Keratinocyte (primary cell): ENCODE results near the gene PLCG2. TPM values are rescaled to one million over a fixed set of nuclear protein-coding genes. Genes with fewer than 3 reads are reported as not detected.

Experiments
- DNase-seq: peaks from one replicate; pipeline ENCODE4 v3.0.0-alpha.2; 2011; ENCODE audit warnings: low read depth, missing footprints, low spot score
- FAIRE-seq: peaks from 2 replicates; lab custom pipeline; 2011; peaks lifted over from hg19 to GRCh38; lab: Jason Lieb, UNC
- H2AFZ ChIP-seq: 2 replicates; pipeline ENCODE4 v1.6.0; 2012; ENCODE audit warnings: low read length, control low read depth, inconsistent platforms; ENCODE audit not compliant: control insufficient read depth
- H3K27ac ChIP-seq: 2 replicates; pipeline ENCODE4 v1.5.1; 2011; ENCODE audit warnings: low read length; ENCODE audit not compliant: control insufficient read depth, insufficient read depth
- H3K27me3 ChIP-seq: 3 replicates; pipeline ENCODE4 v1.6.0; 2011; ENCODE audit warnings: low read length; ENCODE audit not compliant: control insufficient read depth, insufficient read depth; ENCODE audit errors: extremely low read depth
- H3K36me3 ChIP-seq, 2 experiments: 2 replicates in 1 of 2; 3 replicates in 1 of 2; pipeline ENCODE4 v1.5.1; 2011; ENCODE audit warnings: low read length in 2 of 2, mild to moderate bottlenecking in 1 of 2; ENCODE audit not compliant: control insufficient read depth in 2 of 2, insufficient read depth in 2 of 2; ENCODE audit errors: extremely low read depth in 1 of 2
- H3K4me1 ChIP-seq: 3 replicates; pipeline ENCODE4 v1.5.1; 2011; ENCODE audit warnings: low read length; ENCODE audit not compliant: control insufficient read depth, insufficient read depth; ENCODE audit errors: extremely low read depth
- H3K4me2 ChIP-seq: 3 replicates; pipeline ENCODE4 v1.6.0; 2011; ENCODE audit warnings: low read depth, low read length; ENCODE audit not compliant: control insufficient read depth, insufficient read depth; ENCODE audit errors: extremely low read depth
- H3K4me3 ChIP-seq, 3 experiments: fragments of 200-600 bp in 1 of 3; sonication (generic) in 1 of 3; 2 replicates in 2 of 3; 3 replicates in 1 of 3; pipeline ENCODE4 v1.5.1; 2011 to 2016; ENCODE audit warnings: low read length in 3 of 3, mild to moderate bottlenecking in 3 of 3, control low read depth in 2 of 3, inconsistent platforms in 1 of 3, low read depth in 1 of 3, mixed read lengths in 1 of 3, mixed run types in 1 of 3, moderate library complexity in 1 of 3; ENCODE audit not compliant: control insufficient read depth in 2 of 3, insufficient read depth in 2 of 3; ENCODE audit errors: extremely low read depth in 1 of 3
- H3K79me2 ChIP-seq: 2 replicates; pipeline ENCODE4 v1.6.0; 2012; ENCODE audit warnings: low read length; ENCODE audit not compliant: control insufficient read depth, insufficient read depth
- H3K9ac ChIP-seq: 3 replicates; pipeline ENCODE4 v1.6.0; 2011; ENCODE audit warnings: low read length; ENCODE audit not compliant: control insufficient read depth, insufficient read depth; ENCODE audit errors: extremely low read depth
- H3K9me1 ChIP-seq: 3 replicates; pipeline ENCODE4 v1.6.0; 2011; ENCODE audit warnings: low read length; ENCODE audit not compliant: control insufficient read depth, insufficient read depth; ENCODE audit errors: extremely low read depth
- H3K9me3 ChIP-seq: 2 replicates; pipeline ENCODE4 v1.5.1; 2012; ENCODE audit warnings: low read depth, low read length; ENCODE audit not compliant: control insufficient read depth
- H4K20me1 ChIP-seq: 3 replicates; pipeline ENCODE4 v1.6.0; 2011; ENCODE audit warnings: low read length; ENCODE audit not compliant: control insufficient read depth, insufficient read depth; ENCODE audit errors: extremely low read depth
- CTCF ChIP-seq, 3 experiments: IDR thresholded peaks in 1 of 3; conservative IDR thresholded peaks in 1 of 3; optimal IDR thresholded peaks in 1 of 3; 2 replicates in 2 of 3; 3 replicates in 1 of 3; pipeline versions ENCODE3 to v1.5.1; 2011; ENCODE audit warnings: low read length in 3 of 3, mild to moderate bottlenecking in 3 of 3, moderate library complexity in 2 of 3, control low read depth in 1 of 3, inconsistent platforms in 1 of 3; ENCODE audit not compliant: insufficient read depth in 2 of 3; ENCODE audit errors: extremely low read depth in 1 of 3
- EZH2 ChIP-seq: IDR thresholded peaks from one replicate; pipeline ENCODE4 v1.6.1; 2012; ENCODE audit warnings: inconsistent platforms, mild to moderate bottlenecking, low read length, moderate library complexity
- dilution Hi-C: fragments of 300-500 bp; cut with MboI; formaldehyde crosslinking; loops from one replicate; pipeline ENCODE4 v1.7.0; 2020; ENCODE audit warnings: low sequenced_read_pairs; ENCODE audit not compliant: extremely low pct_ligation_motif_present
- polyA plus RNA-seq, 5 experiments: library from polyadenylated mRNA; depleted of rRNA in 3 of 5; stranded (reverse) in 3 of 5; stranded (forward) in 1 of 5; unstranded in 1 of 5; fragments of >200 nt; gene quantifications; 1 replicate in 1 of 5; 2 replicates in 3 of 5; 3 replicates in 1 of 5; pipeline versions ENCODE4 v1.2.1 to v1.2.3, GENCODE V29; 2011 to 2012; ENCODE audit warnings: missing spikeins in 2 of 5, low read depth in 1 of 5, low replicate concordance in 1 of 5

Gene PLCG2
- polyA plus RNA-seq, 1 donor (not counting 4 experiments of a cell fraction or from before 2014, with no cell fraction given) = 3.5 TPM

- H2AFZ ChIP-seq = no peak overlapping the region
- no peaks in the 10 kb centered on the region for H4K20me1 ChIP-seq
- no peak overlapping the region for H3K27ac ChIP-seq
- H3K9me1 ChIP-seq = no peaks in the 10 kb centered on the region
- no peak overlapping the region for H3K4me2 ChIP-seq
- no peak for FAIRE-seq
- dilution Hi-C loops = no loop called here
- peaks cover 5% of the 10 kb centered on the region for H3K27me3 ChIP-seq
- H3K9me3 ChIP-seq = no peaks in the 10 kb centered on the region
- H3K79me2 ChIP-seq = no peaks in the 10 kb centered on the region
- H3K4me3 ChIP-seq = no peak overlapping the region
- DNase-seq = no peak
- TF ChIP-seq CTCF (optimal IDR thresholded peaks at IDR 0.05 in 1 of 3, IDR thresholded peaks at IDR 0.05 in 1 of 3, conservative IDR thresholded peaks at IDR 0.05 in 1 of 3; ENCODE audit: extremely low read depth in 1 of 3, insufficient read depth in 2 of 3, low read length in 3 of 3) (no peak), EZH2 (no peak)
- H3K36me3 ChIP-seq = no peaks in the 10 kb centered on the region
- no peaks in the 10 kb centered on the region for H3K4me1 ChIP-seq
- no peak overlapping the region for H3K9ac ChIP-seq
Observed at GRCh38 chr16:81765111-81765919, 13.8 kb upstream of the PLCG2 start.

- H3K79me2 ChIP-seq = no peaks in the 10 kb centered on the region
- no peak overlapping the region for H2AFZ ChIP-seq
- no peaks in the 10 kb centered on the region for H3K9me3 ChIP-seq
- no peaks in the 10 kb centered on the region for H4K20me1 ChIP-seq
- H3K27ac ChIP-seq = no peak overlapping the region
- H3K4me3 ChIP-seq = no peak overlapping the region
- dilution Hi-C loops = no loop called here
- no peaks in the 10 kb centered on the region for H3K4me1 ChIP-seq
- FAIRE-seq (no peak), DNase-seq (no peak)
- peaks cover 5% of the 10 kb centered on the region for H3K27me3 ChIP-seq
- no peaks in the 10 kb centered on the region for H3K9me1 ChIP-seq
- no peak overlapping the region for H3K9ac ChIP-seq
- no peak for TF ChIP-seq CTCF (optimal IDR thresholded peaks at IDR 0.05 in 1 of 3, IDR thresholded peaks at IDR 0.05 in 1 of 3, conservative IDR thresholded peaks at IDR 0.05 in 1 of 3; ENCODE audit: extremely low read depth in 1 of 3, insufficient read depth in 2 of 3, low read length in 3 of 3)
- TF ChIP-seq EZH2 = no peak
- H3K4me2 ChIP-seq = no peak overlapping the region
- H3K36me3 ChIP-seq = no peaks in the 10 kb centered on the region
Observed at GRCh38 chr16:81765969-81766368, 13.1 kb upstream of the PLCG2 start.
